Loucy (cell line): Measurements from ENCODE around the gene DCHS2.

Experiments
- EZH2phosphoT487 ChIP-seq: fragments of 200-600 bp; IDR thresholded peaks from 2 replicates; pipeline ENCODE4 v1.6.1; 2018; ENCODE audit warnings: antibody characterized with exemption, mild to moderate bottlenecking, moderate library complexity, borderline replicate concordance
- TF ChIP-seq, protein P1 (sequence below): fragments of 200-600 bp; sonication (generic); conservative IDR thresholded peaks from 2 replicates; pipeline ENCODE4 v1.5.1; 2014; ENCODE audit warnings: mild to moderate bottlenecking, antibody characterized with exemption, low read length

- TF ChIP-seq, protein P1, sequence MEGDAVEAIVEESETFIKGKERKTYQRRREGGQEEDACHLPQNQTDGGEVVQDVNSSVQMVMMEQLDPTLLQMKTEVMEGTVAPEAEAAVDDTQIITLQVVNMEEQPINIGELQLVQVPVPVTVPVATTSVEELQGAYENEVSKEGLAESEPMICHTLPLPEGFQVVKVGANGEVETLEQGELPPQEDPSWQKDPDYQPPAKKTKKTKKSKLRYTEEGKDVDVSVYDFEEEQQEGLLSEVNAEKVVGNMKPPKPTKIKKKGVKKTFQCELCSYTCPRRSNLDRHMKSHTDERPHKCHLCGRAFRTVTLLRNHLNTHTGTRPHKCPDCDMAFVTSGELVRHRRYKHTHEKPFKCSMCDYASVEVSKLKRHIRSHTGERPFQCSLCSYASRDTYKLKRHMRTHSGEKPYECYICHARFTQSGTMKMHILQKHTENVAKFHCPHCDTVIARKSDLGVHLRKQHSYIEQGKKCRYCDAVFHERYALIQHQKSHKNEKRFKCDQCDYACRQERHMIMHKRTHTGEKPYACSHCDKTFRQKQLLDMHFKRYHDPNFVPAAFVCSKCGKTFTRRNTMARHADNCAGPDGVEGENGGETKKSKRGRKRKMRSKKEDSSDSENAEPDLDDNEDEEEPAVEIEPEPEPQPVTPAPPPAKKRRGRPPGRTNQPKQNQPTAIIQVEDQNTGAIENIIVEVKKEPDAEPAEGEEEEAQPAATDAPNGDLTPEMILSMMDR, result no peak
- TF ChIP-seq EZH2phosphoT487, result no peak
These were observed 23.7 kb downstream of the DCHS2 start for GRCh38 chr4:154467886-154468285.
